IPS-NIHi7 (cell line): ENCODE results near the gene USP6NL.
"Not testable (repeated sequence)": the region's sequence is repeated elsewhere in the genome, so short reads cannot be mapped to it uniquely, and the experiment has no call there.

ENCODE experiments used
- DNase-seq: peaks from one replicate; pipeline ENCODE4 v3.0.0; 2012; ENCODE audit warnings: mixed read lengths; ENCODE audit errors: extremely low spot score

Gene USP6NL

GRCh38 chr10:11515596-11516430 lies 95.6 kb downstream of the USP6NL start:
- DNase-seq = peak; percentile 51

DNA sequence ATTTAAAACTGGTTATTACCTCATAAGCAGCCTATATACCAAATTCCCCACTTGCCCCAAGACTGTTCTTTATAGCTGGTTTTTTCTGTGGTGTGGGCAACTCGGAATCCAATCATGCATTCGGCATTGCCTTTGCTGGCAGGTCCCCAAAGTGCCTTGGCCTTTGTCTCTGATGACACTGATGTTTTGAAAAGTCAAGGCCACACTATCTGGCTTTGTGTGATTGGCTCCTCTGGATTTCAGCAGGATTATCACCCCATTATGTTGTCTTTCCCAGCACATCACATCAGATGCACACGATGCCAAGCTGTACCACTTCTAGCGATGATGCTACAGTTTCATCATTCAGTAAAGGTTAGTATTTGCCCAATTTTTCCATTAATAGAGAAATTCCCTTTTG lies 97.7 kb downstream of the USP6NL start:
- DNase-seq = no peak

GRCh38 chr10:11512596-11512995 lies 98.9 kb downstream of the USP6NL start:
- no peak for DNase-seq

DNA sequence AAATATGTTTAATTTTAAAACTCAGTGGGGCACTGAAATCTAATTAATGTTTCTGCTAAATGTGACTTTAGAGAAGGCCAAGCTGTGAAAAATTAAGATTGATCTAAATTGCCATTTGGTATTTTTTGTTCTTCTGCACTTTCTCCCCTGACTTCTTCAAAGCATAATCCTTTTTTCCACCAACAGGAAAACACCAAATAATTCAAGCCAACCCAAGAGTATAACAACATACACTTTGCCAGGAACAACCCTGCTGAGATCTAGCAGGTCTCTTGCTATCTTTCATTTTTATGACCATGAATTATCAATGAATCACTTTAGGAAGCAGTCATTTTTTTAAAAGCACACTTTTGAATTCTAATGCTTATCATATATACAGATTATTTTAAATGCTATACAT lies 100.1 kb downstream of the USP6NL start:
- DNase-seq = no peak

- DNase-seq = no peak
Observed at GRCh38 chr10:11510736-11511135, 100.7 kb downstream of the USP6NL start.

DNA sequence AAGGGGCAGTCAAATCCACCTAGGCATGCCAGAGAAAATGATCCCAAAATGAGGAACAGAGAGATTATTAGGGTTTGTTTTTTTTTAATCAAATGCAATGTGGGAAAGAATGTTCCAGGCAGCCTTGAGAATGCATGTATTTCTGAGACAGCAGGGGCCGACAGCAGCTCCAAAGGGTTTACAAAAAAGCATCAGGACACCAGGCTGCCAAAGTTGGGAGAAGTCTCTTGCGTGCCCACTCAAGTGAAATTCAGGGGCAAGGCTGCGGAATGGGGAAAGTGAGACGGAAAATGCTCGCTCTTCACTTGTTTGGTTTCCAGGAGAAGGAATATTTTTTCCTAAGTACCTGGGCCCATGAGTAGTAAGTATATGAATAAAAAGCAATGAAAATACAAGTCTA lies 101.2 kb downstream of the USP6NL start:
- DNase-seq = no peak

DNA sequence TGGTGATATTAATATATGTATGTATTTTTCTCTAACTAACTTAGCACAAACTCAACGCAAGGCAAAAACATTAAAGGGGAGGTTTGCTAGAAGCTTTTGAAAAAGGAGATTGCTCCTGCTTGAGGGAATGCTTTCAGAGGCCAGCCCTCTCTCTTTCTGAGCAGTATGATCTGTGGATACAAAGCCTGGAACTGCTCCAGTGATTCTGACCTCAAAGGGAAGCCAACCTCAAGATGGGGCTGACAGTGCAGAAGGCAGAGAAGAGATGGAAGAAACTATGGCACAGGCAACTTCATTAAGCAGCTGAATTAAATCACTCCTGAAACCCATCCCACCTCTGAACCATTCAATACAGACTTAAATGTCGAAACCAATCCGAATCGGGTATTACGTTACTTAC lies 102.4 kb downstream of the USP6NL start:
- DNase-seq = no peak

DNA sequence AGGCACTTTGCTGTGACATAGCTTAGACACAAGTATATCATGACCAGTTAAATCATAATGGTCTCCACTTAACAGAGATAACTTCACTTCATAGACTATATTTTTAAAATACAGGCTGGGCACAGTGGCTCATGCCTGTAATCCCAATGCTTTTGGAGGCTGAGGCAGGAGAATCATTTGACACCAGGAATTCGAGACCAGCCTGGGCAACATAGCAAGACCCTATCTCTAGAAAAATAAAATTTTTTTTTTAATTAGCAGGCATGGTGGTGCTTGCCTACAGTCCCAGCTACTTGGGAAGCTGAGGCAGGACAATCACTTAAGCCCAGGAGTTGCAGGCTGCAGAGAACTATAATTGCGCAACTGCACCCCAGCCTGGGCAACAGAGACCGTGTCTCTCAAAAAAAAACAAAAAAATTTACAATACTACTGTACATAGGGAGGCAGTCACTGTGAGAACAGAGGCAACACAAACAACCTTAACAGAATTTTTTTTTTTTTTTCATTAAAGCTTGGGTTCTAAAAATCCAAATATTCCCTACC lies 105.1 kb downstream of the USP6NL start:
- DNase-seq = no peak

DNA sequence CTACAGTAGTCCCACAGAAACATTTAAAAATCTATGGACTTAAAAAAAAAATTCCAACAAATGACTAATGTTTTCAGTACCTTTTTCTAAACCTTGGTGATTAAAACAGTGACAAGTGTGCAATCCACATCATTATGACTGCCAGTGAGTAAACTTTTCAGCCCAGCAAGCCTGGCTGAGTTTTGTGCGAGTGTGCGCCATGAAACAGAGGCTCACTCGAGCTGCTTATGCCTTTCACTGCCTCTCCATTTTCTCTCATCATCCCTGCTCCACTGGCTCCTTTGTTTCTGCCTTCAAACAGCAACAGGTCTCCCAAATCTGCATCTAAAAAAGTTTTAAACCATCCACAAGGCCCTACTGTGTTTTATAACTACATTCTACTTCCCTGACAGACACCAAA lies 105.8 kb downstream of the USP6NL start:
- DNase-seq = no peak

DNA sequence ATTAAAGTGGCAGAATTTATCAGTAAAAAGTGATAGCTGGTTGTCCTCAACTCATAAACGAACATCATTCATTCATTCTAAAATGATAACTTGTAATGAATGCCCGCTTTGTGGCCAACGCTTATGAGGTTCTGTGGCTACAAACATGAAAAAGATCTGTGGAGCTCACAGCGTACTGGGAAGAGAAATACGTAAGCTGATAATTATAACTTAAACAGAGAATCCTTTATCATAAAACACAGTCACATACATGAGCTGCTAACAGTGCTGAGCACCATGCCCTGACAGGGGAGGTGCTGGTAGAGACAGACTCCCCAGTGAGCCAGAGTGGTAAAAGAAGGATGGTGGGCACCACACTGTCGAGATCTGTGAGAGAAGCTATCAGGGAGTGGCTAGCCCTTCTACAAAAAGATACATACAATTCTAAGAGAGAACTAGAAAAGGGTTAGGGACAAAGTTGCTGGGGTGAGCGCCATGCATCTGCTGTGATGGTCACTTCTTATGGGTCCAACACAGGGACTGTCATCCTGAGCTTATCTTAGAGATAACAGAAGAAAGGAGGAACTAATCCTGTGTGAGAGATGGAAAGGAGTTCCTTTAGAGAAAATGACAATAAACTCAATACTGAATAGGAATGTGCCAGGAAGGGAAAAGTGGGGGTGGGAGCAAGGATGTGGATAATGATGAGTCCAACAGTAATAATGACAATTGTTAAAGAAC lies 106.7 kb downstream of the USP6NL start:
- DNase-seq = no peak

DNA sequence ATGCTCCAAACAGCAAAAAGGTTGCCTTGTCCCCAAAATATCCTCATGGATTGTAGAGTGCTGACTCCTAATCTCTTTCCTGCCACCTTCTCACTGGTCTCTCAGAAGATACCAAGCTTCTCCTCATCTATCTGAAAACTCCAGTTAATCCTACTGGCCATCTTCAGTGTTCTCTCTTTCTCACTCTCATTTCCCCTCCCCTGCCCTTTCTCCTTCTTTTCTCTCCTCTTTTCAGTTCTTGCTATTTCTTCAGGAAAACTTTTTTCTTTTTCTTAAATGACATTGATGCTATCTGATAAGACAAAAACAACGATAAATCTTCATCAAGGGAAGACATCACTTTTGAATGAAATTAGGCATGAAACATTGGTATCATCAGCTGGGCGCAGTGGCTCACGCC lies 109.8 kb downstream of the USP6NL start:
- no peak for DNase-seq

GRCh38 chr10:11499425-11500071 lies 111.9 kb downstream of the USP6NL start:
- DNase-seq = no peak

DNA sequence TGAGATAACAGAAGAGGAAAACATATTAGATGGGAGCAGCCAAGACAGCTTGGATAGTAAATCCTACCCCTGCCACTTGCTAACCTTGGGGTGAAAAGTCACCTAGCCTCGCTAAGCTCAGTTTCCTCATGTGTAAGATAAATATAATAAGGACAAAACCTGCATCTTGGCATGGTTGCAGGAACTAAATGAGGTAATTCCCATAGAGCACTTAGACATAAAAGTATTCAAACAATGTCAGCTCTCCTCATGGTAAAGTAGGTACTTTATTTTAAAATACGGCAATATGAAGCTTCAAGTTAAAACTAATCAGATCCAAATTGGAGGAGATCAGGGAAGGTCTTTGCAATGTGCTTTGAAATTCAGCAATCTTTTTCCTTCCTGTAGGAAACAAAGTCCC lies 113.1 kb downstream of the USP6NL start:
- no peak for DNase-seq

DNA sequence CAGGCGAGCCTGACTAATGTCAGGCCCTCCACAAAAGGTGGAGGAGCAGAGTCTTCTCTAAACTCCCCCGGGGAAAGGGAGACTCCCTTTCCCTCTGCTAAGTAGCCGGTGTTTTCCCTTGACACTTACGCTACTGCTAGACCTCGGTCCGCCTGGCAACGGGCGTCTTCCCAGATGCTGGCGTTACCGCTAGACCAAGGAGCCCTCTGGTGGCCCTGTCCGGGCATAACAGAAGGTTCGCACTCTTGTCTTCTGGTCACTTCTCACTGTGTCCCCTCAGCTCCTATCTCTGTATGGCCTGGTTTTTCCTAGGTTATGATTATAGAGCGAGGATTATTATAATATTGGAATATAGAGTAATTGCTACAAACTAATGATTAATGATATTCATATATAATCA lies 116.5 kb downstream of the USP6NL start:
- not testable (repeated sequence) for DNase-seq

- no peak for DNase-seq
Observed at GRCh38 chr10:11493646-11494045, 117.8 kb downstream of the USP6NL start.

- DNase-seq = no peak
Observed at GRCh38 chr10:11491087-11491486, 120.4 kb downstream of the USP6NL start.

- DNase-seq = no peak
Observed at GRCh38 chr10:11489591-11489990, 121.9 kb downstream of the USP6NL start.

GRCh38 chr10:11488126-11488525 lies 123.3 kb downstream of the USP6NL start:
- DNase-seq = no peak

DNA sequence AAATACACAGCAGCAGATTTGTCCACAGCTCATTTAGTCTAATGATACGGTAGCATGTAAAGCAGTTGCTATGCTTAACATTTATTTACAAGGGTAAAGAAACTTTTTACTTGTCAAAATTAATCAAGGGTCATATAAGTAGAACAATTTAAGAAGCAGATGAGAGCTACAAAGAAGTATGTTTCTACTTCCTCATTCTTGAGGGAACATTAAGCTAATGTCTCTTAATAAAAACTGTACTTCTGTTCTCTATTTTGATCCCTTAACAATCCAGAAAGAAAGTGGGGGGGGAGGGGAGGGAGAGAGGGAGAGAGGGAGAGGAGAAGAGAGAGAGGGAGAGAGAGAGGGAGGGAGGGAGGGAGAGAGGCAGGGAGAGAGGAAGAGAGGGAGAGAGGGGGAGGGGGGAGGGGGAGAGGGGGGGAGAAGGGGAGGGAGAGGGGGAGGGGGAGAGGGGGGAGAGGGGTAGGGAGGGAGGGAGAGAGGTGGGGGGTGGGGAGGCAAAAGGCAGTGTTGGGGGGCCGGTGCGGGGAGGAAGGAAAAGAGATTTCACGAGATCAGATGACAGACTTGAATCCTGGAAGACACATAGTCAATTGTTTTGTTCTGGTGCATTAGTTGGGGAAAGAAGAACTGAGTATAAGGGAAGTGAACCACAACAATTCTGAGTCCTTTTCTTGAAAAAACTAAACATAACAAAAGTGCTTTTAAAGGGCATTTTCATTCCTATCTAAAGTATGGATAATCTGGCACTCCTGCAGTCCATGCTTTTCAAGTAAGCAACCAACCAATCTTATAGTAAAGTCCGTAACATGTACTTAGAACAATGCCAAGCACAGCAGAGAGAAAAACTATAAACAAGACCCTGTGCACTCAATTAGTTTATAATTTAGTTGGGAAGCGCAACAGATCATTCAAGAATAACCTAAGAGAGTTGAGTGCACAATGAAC lies 128.0 kb downstream of the USP6NL start:
- DNase-seq = no peak

DNA sequence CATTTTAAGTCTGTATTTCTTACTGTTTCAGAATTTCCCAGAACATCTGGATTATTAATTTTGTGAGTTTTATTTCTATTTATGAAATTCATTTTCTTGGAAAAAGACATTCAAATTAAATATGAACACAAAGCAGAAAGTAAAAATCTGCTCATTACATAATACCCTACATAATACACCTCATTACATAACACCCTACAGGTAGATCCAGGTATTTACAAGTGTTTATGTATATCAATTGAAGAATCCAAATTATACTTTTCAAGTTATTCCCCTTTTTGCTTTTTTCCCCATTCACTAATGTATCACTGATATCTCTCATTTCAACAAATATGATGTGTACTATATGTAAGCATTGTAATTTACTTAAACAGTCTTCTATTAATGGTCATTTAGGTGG lies 129.1 kb downstream of the USP6NL start:
- DNase-seq = no peak

DNA sequence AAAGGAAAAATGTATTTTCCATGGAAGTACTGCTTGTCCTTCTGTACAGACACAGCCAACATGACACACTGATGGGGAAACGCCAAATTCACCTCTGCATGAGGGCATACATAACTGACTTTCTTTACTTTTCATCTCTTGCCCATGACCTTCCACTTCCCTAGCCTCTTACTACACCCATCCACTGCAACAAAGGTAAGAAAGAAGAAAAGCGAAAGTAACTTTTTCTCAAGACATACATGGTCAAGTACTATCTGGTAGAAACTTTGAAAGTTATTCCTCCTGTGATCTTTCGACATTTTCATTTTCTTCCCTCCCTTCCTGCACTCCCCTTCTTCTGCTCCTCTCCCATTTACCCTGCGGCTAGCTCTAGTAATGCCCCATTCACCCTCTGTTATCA lies 130.8 kb downstream of the USP6NL start:
- DNase-seq = no peak
